SK-N-SH (cell line): ENCODE data around the gene SNRNP200. TPM values are rescaled to one million over a fixed set of nuclear protein-coding genes. Genes with fewer than 3 reads are reported as not detected.
A peak's percentile ranks its signal among the peaks of the same experiment; 100 is the strongest.

Experiments used
- CTCF ChIA-PET: fragments of 300-600, 350-600 bp; formaldehyde crosslinking; extraction: SDS; loops from one replicate; lab custom pipeline; 2021; lab: Yijun Ruan, JAX
- POLR2A ChIA-PET: fragments of 350-600 bp; sonication (Branson Sonifier 250); formaldehyde crosslinking; extraction: SDS; loops from one replicate; lab custom pipeline; 2020; ENCODE audit warnings: antibody characterized with exemption, inconsistent platforms; lab: Yijun Ruan, JAX
- DNase-seq: peaks from one replicate; pipeline ENCODE4 v3.0.0; 2012
- H2AFZ ChIP-seq: fragments of 200-600 bp; sonication (generic); 2 replicates; pipeline ENCODE4 v1.8.1; 2016; ENCODE audit warnings: antibody characterized with exemption, mild to moderate bottlenecking, low read depth
- H3F3A ChIP-seq: fragments of 200-600 bp; sonication (generic); replicated peaks from 2 replicates; pipeline ENCODE3; 2016; ENCODE audit warnings: antibody characterized with exemption, mild to moderate bottlenecking; ENCODE audit not compliant: insufficient read depth
- H3K27ac ChIP-seq, 2 experiments: fragments of 200-500 bp in 1 of 2; fragments of 200-600 bp in 1 of 2; sonication (Bioruptor generic) in 1 of 2; sonication (generic), shearing (Covaris generic) in 1 of 2; 2 replicates each; pipeline versions ENCODE4 v1.5.1 to v1.6.1; 2014 to 2016; ENCODE audit warnings: low read depth in 2 of 2, inconsistent platforms in 1 of 2, low read length in 1 of 2, mild to moderate bottlenecking in 1 of 2, mixed read lengths in 1 of 2
- H3K27me3 ChIP-seq: fragments of 200-600 bp; sonication (generic), shearing (Covaris generic); 2 replicates; pipeline ENCODE4 v1.6.1; 2016; ENCODE audit warnings: mixed run types; ENCODE audit not compliant: insufficient read depth
- H3K36me3 ChIP-seq, 2 experiments: fragments of 200-500 bp in 1 of 2; fragments of 200-600 bp in 1 of 2; sonication (Bioruptor generic) in 1 of 2; sonication (generic) in 1 of 2; replicated peaks in 1 of 2; 2 replicates each; pipeline versions ENCODE3 to v1.5.1; 2014 to 2016; ENCODE audit warnings: low read length in 1 of 2, mild to moderate bottlenecking in 1 of 2; ENCODE audit not compliant: insufficient read depth in 2 of 2, control insufficient read depth in 1 of 2
- H3K4me1 ChIP-seq, 2 experiments: fragments of 200-500 bp in 1 of 2; fragments of 200-600 bp in 1 of 2; sonication (Bioruptor generic) in 1 of 2; sonication (generic), shearing (Covaris generic) in 1 of 2; 2 replicates each; pipeline versions ENCODE4 v1.5.1 to v1.6.1; 2014 to 2016; ENCODE audit warnings: low read depth in 1 of 2, low read length in 1 of 2, mixed run types in 1 of 2; ENCODE audit not compliant: insufficient read depth in 2 of 2, control insufficient read depth in 1 of 2
- H3K4me2 ChIP-seq: fragments of 200-600 bp; sonication (generic), shearing (Covaris generic); 2 replicates; pipeline ENCODE4 v1.6.1; 2017; ENCODE audit warnings: mixed run types
- H3K4me3 ChIP-seq, 2 experiments: fragments of 200-500 bp in 1 of 2; fragments of 200-600 bp in 1 of 2; sonication (Bioruptor generic) in 1 of 2; sonication (generic), shearing (Covaris generic) in 1 of 2; 2 replicates each; pipeline versions ENCODE4 v1.5.1 to v1.8.1; 2014 to 2016; ENCODE audit warnings: low read depth in 2 of 2, inconsistent platforms in 1 of 2, low read length in 1 of 2, mild to moderate bottlenecking in 1 of 2, mixed read lengths in 1 of 2, moderate library complexity in 1 of 2
- H3K79me2 ChIP-seq: fragments of 200-600 bp; sonication (generic); 2 replicates; pipeline ENCODE4 v1.8.1; 2017; ENCODE audit warnings: mild to moderate bottlenecking; ENCODE audit not compliant: insufficient read depth
- H3K9ac ChIP-seq: fragments of 200-600 bp; sonication (generic); 2 replicates; pipeline ENCODE4 v1.6.1; 2017; ENCODE audit warnings: mixed run types
- H3K9me2 ChIP-seq: fragments of 200-600 bp; sonication (generic); 2 replicates; pipeline ENCODE4 v1.6.1; 2017; ENCODE audit warnings: mixed run types
- H3K9me3 ChIP-seq: fragments of 200-600 bp; sonication (generic); 2 replicates; pipeline ENCODE4 v1.6.1; 2017; ENCODE audit warnings: mixed run types, mild to moderate bottlenecking, moderate library complexity
- H4K20me1 ChIP-seq: fragments of 200-600 bp; sonication (generic); 2 replicates; pipeline ENCODE4 v1.6.1; 2017; ENCODE audit warnings: mild to moderate bottlenecking, mixed run types; ENCODE audit not compliant: insufficient read depth
- ELF1 ChIP-seq: IDR thresholded peaks from 2 replicates; pipeline ENCODE4 v1.4.0; 2012
- FOXJ3 ChIP-seq: sonication (generic); formaldehyde crosslinking; IDR thresholded peaks from 2 replicates; pipeline ENCODE4 v1.5.1; 2020; ENCODE audit warnings: mild to moderate bottlenecking, missing genetic modification reagents
- MEF2A ChIP-seq: IDR thresholded peaks from 2 replicates; pipeline ENCODE4 v1.4.0; 2012; ENCODE audit warnings: low read depth, borderline replicate concordance
- MXI1 ChIP-seq: IDR thresholded peaks from 2 replicates; pipeline ENCODE4 v1.6.1; 2012; ENCODE audit warnings: mild to moderate bottlenecking, low read depth, low read length, improper control_type of control experiment
- POLR2AphosphoS5 ChIP-seq: IDR thresholded peaks from 2 replicates; pipeline ENCODE4 v1.6.1; 2012; ENCODE audit warnings: low read depth, low read length
- RAD21 ChIP-seq: IDR thresholded peaks from 2 replicates; pipeline ENCODE4 v1.6.1; 2012; ENCODE audit warnings: mild to moderate bottlenecking, low read length
- RCOR1 ChIP-seq: fragments of 150-350 bp; IDR thresholded peaks from 2 replicates; pipeline ENCODE4 v1.6.1; 2017; ENCODE audit warnings: antibody characterized with exemption, low read length
- RFX5 ChIP-seq: IDR thresholded peaks from 2 replicates; pipeline ENCODE4 v1.6.1; 2012; ENCODE audit warnings: mild to moderate bottlenecking, improper control_type of control experiment, low read length
- RXRA ChIP-seq: IDR thresholded peaks from 2 replicates; pipeline ENCODE4 v1.4.0; 2012; ENCODE audit warnings: low read depth, mild to moderate bottlenecking, borderline replicate concordance
- SIN3A ChIP-seq: IDR thresholded peaks from 2 replicates; pipeline ENCODE4 v1.6.1; 2012; ENCODE audit warnings: low read depth, mild to moderate bottlenecking, low read length, moderate library complexity, borderline replicate concordance
- SMC3 ChIP-seq: IDR thresholded peaks from 2 replicates; pipeline ENCODE4 v1.6.1; 2012; ENCODE audit warnings: low read depth, low read length, improper control_type of control experiment
- TAF1 ChIP-seq: IDR thresholded peaks from 2 replicates; pipeline ENCODE4 v1.6.1; 2012; ENCODE audit warnings: low read depth, mild to moderate bottlenecking, low read length, moderate library complexity, borderline replicate concordance
- TEAD4 ChIP-seq: IDR thresholded peaks from 2 replicates; pipeline ENCODE4 v1.4.0; 2012; ENCODE audit warnings: mild to moderate bottlenecking, borderline replicate concordance; ENCODE audit not compliant: insufficient read depth
- ZBTB33 ChIP-seq: IDR thresholded peaks from 2 replicates; pipeline ENCODE4 v1.4.0; 2012; ENCODE audit warnings: low read depth, borderline replicate concordance
- WGBS: methylation state at CpG from one replicate; pipeline ENCODE4 v1.1.6; 2017; ENCODE audit warnings: low lambda C conversion rate; 5-methylcytosine and 5-hydroxymethylcytosine counted together
- polyA plus RNA-seq, 3 experiments: library from polyadenylated mRNA; depleted of rRNA; stranded (reverse); fragments of >200 nt; gene quantifications; 2 replicates each; pipeline ENCODE4 v1.2.3, GENCODE V29; 2012
- TF ChIP-seq, protein P1 (sequence below): fragments of 150-350 bp; IDR thresholded peaks from 2 replicates; pipeline ENCODE4 v1.6.1; 2017; ENCODE audit warnings: antibody characterized with exemption, low read length, low read depth, borderline replicate concordance
- TF ChIP-seq, protein P2 (sequence below): IDR thresholded peaks from 2 replicates; pipeline ENCODE4 v1.6.1; 2012; ENCODE audit warnings: mild to moderate bottlenecking, low read depth, low read length, moderate library complexity

Gene SNRNP200
- polyA plus RNA-seq, 1 of the 3 experiments (the other 2 are of a cell fraction): 165 TPM

DNA sequence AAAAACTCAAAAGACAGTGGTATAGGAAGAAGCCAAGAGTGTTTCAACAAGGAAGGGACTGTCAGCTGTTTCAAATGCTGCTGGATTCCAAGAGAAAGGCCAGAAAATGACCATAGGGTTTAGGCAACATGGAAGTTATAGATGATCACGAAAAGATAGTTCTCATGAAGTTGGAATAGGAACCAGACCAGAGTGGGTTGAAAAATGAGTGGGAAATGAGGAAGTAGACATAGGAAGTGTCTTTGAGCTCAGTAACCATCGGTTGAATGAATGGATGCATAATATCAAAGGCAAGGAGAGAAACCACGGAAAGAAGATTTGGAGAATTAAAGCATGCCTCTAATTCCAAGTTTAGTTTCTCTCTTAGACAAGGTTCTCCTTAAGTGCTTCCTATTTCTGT, 31.5 kb upstream of the SNRNP200 start:
- ChIA-PET POLR2A (interaction anchor here (2.8 kb wide), 1 partner anchor 11 kb away, joined by 15 read pairs; the partner anchor contains the start of gene ITPRIPL1), CTCF (interaction anchor here (1.4 to 1.8 kb wide), 4 partner anchors 12 to 173 kb away, joined by 3 to 5 read pairs (median 4); no protein-coding TSS in a partner anchor)
- WGBS: 98% methylated on average over 3 of the region's 3 CpGs
- Histone ChIP-seq H3K27me3 (no peaks in the 10 kb centered on the region), H3K9me2 (no peaks in the 10 kb centered on the region), H3F3A (peaks cover 12% of the 10 kb centered on the region), H3K27ac (no peak overlapping the region), H2AFZ (peak overlapping the region; percentile 77; the same call in 1 of the 2 replicates), H3K9ac (peak overlapping the region; percentile 95; the same call in 1 of the 2 replicates), H3K36me3 (no peaks in the 10 kb centered on the region), H3K4me1 (peaks cover 6 to 7% of the 10 kb centered on the region in 2 experiments; a peak in 2 of 4 replicates), H3K4me2 (peak overlapping the region; percentile 98; the same call in 1 of the 2 replicates), H3K4me3 (peak overlapping the region; percentile 60 to 93; a peak in 2 of 4 replicates), H3K9me3 (no peaks in the 10 kb centered on the region), H3K79me2 (peaks cover 75% of the 10 kb centered on the region), H4K20me1 (peaks cover 6% of the 10 kb centered on the region; the same call in 1 of the 2 replicates)
- TF ChIP-seq POLR2AphosphoS5: no peak
- TF ChIP-seq, protein P1, sequence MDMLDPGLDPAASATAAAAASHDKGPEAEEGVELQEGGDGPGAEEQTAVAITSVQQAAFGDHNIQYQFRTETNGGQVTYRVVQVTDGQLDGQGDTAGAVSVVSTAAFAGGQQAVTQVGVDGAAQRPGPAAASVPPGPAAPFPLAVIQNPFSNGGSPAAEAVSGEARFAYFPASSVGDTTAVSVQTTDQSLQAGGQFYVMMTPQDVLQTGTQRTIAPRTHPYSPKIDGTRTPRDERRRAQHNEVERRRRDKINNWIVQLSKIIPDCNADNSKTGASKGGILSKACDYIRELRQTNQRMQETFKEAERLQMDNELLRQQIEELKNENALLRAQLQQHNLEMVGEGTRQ: no peak
- TF ChIP-seq TAF1: no peak
- no peak for TF ChIP-seq RAD21
- TF ChIP-seq ZBTB33: no peak
- TF ChIP-seq MEF2A: no peak
- TF ChIP-seq ELF1: no peak
- TF ChIP-seq, protein P2, sequence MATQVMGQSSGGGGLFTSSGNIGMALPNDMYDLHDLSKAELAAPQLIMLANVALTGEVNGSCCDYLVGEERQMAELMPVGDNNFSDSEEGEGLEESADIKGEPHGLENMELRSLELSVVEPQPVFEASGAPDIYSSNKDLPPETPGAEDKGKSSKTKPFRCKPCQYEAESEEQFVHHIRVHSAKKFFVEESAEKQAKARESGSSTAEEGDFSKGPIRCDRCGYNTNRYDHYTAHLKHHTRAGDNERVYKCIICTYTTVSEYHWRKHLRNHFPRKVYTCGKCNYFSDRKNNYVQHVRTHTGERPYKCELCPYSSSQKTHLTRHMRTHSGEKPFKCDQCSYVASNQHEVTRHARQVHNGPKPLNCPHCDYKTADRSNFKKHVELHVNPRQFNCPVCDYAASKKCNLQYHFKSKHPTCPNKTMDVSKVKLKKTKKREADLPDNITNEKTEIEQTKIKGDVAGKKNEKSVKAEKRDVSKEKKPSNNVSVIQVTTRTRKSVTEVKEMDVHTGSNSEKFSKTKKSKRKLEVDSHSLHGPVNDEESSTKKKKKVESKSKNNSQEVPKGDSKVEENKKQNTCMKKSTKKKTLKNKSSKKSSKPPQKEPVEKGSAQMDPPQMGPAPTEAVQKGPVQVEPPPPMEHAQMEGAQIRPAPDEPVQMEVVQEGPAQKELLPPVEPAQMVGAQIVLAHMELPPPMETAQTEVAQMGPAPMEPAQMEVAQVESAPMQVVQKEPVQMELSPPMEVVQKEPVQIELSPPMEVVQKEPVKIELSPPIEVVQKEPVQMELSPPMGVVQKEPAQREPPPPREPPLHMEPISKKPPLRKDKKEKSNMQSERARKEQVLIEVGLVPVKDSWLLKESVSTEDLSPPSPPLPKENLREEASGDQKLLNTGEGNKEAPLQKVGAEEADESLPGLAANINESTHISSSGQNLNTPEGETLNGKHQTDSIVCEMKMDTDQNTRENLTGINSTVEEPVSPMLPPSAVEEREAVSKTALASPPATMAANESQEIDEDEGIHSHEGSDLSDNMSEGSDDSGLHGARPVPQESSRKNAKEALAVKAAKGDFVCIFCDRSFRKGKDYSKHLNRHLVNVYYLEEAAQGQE: no peak
- no peak for TF ChIP-seq RFX5
- TF ChIP-seq RCOR1: no peak
- TF ChIP-seq MXI1: no peak
- TF ChIP-seq SIN3A: no peak
- no peak for TF ChIP-seq RXRA
- no peak for TF ChIP-seq TEAD4
- TF ChIP-seq SMC3: no peak
- no peak for TF ChIP-seq FOXJ3 (CRISPR knock-in tag)
- no peak for DNase-seq
